Ovary (tissue), 3 donors: ENCODE measurements around the gene NPAP1.
"Not testable (repeated sequence)": the region's sequence is repeated elsewhere in the genome, so short reads cannot be mapped to it uniquely, and the experiment has no call there.

Experiments
- CTCF ChIP-seq, 3 donors: fragments of 450-650 bp in 2 of 3; fragments of 200-600 bp in 1 of 3; IDR thresholded peaks; one replicate each; pipeline versions ENCODE4 v1.5.1 to v1.8.0; 2016 to 2022; ENCODE audit warnings: antibody characterized with exemption in 3 of 3, mild to moderate bottlenecking in 1 of 3
- POLR2A ChIP-seq: fragments of 450-650 bp; IDR thresholded peaks from one replicate; pipeline ENCODE4 v1.6.1; 2017; ENCODE audit warnings: antibody characterized with exemption, mild to moderate bottlenecking, moderate library complexity
- donor health status: DM: no; HTN: no; CAD: no.

- not testable (repeated sequence) for TF ChIP-seq CTCF (IDR thresholded peaks at IDR 0.05); POLR2A
These were observed 7.3 kb downstream of the NPAP1 start for GRCh38 chr15:24682905-24683304.
